Activated CD4-positive, alpha-beta T cell treated with anti-CD3 and anti-CD28 coated beads, Interleukin-2, Interleukin-4, amounts not matched to agents 100 ng/mL and 50 ng/mL, durations not matched to agents 16 hours and 8 hours (primary cell): ENCODE data around the gene CATSPERZ.
"Not testable (repeated sequence)": the region's sequence is repeated elsewhere in the genome, so short reads cannot be mapped to it uniquely, and the experiment has no call there.

Experiments
- DNase-seq: peaks from one replicate; pipeline ENCODE4 v3.0.0-alpha.2; 2020; ENCODE audit warnings: low spot score

Gene CATSPERZ

DNA sequence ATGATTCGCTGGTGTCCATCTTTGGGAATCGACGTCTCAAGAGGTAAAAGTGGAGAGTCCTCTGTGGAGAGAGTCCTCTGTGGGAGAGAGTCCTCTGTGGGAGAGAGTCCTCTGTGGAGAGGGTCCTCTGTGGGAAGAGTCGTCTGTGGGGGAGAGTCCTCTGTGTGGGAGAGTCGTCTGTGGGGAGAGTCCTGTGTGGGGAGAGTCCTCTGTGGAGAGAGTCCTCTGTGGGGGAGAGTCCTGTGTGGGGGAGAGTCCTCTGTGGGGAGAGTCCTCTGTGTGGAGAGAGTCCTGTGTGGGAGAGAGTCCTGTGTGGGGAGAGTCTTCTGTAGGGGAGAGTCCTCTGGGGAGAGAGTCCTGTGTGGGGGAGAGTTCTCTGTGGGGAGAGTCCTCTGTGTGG, 20.9 kb downstream of the CATSPERZ start:
- no peak for DNase-seq

DNA sequence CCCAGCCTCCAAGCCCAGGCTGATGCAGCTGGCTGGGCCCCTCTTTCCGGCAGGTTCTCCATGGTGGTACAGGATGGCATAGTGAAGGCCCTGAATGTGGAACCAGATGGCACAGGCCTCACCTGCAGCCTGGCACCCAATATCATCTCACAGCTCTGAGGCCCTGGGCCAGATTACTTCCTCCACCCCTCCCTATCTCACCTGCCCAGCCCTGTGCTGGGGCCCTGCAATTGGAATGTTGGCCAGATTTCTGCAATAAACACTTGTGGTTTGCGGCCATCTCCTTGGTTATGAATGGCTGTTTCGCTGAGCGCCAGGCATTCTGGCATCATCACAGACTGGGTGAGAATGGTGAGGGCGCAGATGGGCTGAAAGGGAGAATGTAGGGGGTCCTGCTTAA, 21.4 kb downstream of the CATSPERZ start:
- DNase-seq, result no peak

DNA sequence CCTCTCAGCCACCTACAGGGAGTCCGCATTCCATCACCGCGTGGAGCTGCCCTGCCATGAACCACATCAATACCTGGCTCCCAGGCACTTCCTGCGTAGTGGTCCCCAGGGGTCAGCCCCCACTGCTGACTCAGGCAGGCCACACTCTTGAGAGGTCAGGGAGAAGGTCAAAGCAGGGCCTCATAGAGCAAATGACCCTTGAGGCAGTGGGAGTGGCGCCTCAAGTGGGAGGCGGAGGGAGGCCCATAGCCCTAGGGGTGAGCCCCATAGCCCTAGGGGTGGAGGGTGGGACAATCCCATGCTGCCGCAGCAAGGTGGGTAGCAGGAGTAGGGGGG, 22.7 kb downstream of the CATSPERZ start:
- DNase-seq, result no peak

DNA sequence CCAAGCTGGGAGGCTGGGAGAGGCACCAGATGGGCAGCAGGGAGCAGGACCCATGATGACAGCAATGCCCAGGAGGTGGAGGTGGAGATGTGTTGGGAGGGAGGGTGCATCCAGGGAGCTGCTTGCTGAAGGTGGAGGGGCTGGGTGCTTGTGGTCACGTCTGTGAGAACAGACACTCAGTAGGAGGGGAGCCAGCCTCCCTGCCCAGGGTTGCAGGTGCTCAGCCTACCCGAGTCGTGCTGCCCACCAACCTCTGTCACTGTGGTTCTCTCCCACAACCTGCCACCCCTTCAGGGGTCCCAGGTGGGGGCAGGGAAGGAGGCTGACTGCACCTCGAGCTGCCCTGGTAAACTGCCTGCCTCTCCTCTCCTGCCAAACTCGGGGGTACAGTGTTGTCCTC, 23.2 kb downstream of the CATSPERZ start:
- no peak for DNase-seq

DNA sequence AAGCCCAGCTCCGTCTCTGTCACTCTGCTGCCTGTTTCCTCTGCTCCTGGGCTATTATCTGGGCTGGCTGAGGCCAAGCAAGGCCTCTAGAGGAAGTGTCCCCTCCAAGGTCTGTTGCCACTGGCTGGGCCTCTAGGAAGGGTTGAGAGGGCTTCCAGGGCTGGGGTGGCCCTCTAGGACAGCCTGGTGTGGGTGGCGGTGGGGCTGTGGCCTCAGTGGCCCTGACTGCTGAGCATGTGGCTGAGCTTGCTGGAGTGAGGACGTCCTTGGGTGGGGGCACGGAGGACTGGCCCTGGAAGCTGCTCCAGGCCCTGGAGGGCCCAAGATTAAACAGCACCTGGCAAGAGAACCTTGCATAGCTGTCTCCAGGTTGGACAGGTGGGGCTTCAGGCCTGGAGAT, 23.8 kb downstream of the CATSPERZ start:
- not testable (repeated sequence) for DNase-seq

DNA sequence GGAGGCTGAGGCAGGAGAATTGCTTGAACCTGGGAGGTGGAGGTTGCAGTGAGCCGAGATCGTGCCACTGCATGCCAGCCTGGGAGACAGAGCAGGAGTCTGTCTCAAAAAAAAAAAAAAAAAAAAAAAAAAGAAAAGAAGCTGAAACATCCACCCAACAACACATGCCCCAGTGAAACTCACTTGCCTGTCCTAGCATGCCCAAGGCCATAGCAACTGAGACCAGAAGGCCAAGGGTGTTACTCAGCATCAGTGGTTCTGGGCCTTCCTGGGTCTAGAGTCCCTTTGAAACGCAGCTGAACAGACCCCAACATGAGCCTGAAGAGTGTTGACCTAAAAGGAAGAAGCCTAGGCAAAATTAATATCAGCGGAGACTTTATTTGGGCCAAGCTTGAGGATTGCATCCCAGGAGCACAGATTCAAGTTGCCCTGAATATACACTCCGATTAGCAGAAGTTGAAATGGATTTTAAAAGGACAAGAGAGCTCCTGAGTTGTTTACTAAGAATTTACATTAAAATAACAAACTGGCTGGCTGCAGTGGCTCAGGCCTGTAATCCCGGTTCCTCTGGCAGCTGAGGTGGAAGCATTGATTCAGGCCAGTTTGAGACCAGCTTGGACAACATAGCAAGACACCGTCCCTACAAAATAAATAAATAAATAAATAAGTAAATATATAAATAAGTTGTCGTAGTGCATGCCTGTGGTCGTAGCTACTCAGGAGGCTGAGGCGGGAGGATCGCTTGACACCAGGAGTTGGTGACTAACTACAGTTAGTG, 24.7 kb downstream of the CATSPERZ start:
- no peak for DNase-seq

DNA sequence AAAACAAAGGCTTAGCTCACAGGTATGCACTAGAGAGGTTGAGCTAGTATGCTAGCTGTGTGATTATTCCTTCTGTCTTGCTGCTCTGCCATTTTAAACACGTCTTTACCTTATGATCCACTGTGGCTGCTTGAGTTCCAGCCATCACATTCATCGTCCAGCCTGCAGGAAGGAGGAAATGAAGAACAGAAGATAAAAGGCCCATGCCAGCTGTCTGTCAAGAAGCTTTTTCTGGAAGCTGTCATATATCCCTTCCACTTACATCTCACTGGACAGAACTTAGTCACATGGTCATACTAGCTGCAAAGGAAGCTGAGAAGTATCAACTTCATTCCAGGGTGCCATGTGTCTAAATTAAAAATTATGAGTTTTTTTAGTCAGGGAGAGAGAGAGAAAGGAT, 27.2 kb downstream of the CATSPERZ start:
- DNase-seq, result no peak

DNA sequence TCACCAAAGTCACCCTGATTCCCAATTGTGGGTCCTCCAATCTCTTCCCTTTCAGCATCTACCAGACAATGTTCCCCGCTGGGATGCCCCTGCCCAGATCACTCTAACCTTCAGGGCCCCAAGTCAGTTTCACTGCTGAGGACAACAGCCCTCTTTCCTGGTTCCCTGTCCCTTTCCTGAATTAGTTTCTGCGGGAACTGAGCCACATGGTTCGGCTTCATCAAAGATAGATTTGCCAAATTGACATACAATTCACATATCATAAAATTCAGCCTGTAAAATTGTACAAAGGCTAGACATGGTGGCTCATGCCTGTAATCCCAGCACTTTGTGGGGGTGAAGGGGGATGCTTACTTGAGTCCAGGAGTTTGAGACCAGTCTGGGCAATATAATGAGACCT, 27.8 kb downstream of the CATSPERZ start:
- DNase-seq, result no peak

DNA sequence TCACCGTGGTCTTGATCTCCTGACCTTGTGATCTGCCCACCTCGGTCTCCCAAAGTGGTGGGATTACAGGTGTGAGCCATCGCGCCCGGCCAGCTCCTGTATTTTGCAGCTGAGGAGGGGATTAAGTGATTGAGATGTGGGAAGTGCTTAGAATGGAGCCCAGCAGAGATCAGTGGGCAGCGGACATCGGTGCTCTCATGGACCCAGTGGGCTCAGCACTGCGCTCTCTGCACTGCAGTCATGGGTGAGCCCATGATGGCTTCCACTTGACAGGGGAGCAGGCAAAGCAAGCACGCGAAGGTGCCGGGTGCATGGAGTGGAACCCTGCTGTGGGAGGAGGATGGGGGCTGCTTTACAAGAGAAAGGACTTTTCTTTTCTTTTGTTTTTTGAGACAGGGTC, 30.7 kb downstream of the CATSPERZ start:
- no peak for DNase-seq

DNA sequence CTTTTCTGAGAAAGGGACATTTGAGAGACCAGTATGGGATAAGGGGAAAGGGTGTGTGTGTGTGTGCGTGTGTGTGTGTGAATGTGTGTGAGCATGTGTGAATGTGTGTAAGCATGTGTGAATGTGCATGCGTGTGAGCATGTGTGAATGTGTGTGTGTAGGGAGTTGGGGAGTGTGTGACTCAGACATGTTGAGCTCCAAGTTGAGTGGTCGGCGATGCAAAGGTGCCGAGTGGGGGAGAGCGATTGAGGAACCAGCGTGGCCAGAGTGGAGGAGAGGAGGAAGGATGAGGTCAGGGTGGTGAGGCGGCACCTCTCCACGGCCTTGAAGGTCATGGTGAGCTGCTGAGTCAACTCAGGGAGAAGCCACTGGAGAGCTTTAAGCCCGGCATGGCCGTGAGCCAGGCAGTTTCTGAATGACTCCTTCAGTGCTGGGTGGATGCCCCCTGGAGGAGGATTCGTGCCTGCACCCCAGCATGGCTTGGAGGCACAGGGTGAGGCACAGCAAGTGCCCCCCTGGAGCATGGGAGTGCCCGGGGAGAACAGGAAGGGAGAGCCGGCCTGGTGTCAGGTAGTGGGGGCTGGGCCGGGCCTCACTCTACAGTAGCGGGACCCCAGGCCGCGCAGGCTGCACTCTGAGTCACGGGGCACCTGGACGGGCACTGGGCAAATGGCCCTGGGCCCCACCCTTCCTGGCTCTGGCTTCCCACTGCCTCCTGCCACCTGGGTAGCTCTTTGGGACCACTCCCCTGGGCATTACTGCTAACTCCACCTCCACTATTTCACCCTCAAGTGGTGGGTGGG, 31.6 kb downstream of the CATSPERZ start:
- peak; percentile 92 for DNase-seq

DNA sequence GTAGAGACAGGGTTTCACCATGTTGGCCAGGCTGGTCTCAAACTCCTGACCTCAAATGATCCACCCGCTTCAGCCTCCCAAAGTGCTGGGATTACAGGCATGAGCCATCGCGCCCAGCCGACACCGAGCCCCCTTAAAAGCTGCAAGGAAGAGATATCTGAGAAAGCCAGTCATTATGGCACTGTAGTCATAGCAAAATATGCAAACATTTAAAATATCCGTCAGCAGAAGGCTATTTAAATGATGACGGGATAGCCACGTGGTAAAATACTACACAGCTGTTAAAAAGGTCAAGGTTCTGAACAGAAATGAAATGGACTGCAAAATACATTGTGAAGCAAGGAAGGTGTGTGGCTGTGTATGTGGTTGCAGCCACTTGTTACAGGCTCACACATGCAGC, 33.4 kb downstream of the CATSPERZ start:
- no peak for DNase-seq

DNA sequence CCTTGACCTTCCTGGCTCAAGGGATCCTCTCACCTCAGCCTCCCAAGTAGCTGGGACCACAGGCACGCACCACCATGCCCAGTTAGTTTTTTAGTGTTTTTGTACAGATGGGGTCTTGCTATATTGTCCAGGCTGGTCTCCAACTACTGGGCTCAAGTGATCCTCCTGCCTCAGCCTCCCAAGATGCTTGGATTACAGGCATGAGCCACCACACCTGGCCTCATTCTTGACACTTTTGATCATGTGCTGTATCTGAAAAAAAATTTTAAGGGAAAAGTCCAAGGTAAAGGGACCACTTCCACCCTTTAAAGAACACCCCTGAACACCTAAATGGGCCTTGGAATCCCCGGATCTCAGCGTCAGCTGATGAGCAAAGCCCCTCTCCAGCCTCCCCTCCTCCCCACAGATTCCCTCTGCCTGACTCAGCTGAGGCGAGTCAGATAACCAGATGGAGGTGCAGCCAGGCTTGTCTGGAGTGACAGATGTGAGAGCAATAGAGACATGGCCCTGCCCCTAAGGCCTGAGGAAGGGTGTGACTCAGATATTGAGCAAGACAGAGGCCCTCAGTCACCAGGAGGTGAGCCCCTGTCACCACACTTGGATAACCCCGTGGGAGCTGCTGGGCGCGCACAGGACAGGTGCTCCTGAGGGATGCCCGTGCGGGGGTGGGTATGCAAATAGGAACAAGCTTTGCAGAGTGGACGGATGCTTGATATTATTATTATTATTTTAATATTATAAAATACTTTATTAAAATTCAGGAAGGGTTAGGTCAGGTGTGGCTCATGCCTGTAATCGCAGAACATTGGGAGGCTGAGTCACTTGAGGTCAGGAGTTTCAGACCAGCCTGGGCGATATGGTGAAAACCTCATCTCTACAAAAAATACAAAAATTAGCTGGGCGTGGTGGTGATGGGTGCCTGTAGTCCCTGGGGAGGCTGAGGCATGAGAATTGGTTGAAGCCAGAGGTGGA, 34.9 kb downstream of the CATSPERZ start:
- peak; percentile 60 for DNase-seq

DNA sequence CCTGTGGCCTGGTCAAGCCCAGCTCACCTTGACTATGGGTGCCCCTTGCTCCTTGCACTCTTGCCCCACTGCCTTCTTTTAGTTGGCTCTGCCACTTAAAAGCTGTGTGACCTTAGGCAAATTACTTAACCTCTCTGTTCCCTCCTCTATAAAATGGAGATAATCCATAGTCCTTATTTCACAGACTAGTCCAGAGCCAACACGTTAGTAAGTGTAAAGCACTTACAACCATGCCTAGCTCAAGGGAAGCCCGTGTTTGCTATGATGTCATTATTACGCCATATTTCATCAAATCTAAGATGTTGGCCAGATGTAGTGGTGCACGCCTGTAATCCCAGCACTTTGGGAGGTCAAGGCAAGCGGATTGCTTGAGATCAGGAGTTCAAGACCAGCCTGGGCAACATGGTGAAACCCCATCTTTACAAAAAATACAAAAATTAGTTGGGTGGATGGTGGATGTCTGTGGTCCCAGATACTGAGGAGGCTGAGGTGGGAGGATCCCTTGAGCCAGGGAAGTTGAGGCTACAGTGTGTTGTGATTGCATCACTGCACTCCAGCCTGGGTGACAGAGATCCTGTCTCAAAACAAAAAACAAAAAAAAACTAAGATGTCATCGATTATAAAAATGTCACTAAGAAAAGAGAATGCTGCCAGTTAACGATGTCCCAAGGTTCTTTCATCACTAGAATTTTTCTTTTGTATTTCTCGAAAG, 37.5 kb downstream of the CATSPERZ start:
- DNase-seq, result no peak

DNA sequence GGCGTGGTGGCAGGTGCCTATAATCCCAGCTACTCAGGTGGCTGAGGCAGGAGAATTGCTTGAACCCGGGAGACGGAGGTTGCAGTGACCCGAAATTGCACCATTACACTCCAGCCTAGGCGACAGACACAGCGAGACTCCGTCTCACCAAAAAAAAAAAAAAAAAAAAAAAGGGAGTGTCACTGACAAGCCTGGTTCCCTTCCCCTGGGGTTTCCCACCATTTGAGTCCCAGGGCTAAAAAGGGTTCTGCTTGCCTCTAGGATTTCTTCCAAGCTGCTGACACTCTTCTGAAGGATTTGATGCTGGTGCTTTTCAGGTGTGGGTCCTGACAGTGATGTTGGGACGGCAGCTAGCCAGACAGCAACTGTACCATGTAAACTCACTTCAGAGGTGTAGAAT, 38.6 kb downstream of the CATSPERZ start:
- DNase-seq, result no peak

DNA sequence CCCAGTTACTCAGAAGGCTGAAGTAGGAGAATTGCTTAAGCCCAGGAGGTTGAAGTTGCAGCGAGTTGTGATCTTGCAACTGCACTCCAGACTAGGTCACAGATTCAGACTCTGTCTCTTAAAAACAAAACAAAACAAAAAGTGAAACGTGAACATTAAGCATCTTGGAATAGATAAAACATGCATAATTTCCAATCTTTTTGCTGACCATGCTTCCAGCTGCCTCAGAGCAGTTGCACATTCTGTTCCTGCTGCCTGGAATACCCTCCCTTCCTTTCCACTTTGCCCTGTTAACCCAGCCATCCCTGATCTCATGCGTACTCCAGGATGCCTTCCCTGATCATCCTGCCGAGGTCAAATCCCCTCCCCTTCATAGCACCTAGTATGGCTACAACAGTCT, 39.1 kb downstream of the CATSPERZ start:
- DNase-seq, result no peak

DNA sequence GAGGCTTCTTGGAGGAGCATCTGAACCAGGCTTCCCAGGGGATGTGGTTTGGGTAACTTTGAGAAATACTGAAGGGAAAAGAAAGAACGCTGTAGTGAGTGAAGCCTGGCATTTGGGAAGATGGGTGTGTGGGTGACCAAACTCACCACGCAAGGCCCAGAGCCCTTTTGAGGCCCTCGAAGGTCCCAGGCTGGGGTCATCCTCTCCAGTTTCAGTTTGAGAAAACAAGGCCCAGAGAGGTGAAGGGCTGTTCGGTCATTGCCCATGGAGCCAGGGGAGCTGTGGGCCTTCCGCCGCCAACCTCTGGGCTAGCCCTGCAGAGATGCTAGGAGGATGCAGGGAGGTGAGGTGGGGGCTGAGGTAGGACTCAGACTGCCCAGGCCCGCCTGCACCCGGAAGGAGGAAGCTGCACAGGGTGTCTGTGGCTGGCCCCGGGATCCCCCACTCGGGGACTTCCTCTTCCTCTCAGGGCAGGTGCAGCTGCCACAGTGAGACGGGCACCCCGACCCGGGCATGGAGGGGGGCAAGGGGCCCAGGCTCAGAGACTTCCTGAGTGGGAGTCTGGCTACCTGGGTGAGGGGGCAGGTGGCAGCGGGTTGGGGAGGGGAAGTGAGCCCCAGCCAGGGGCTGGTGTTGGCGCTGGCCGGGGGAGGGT, 39.7 kb downstream of the CATSPERZ start, which contains the start of gene CCDC88B:
TSS of gene CCDC88B (plus strand) at position 451 of the 655 bp plus-strand sequence. CDS start at position 514, 63 bp downstream.
- DNase-seq, result peak; percentile 88

DNA sequence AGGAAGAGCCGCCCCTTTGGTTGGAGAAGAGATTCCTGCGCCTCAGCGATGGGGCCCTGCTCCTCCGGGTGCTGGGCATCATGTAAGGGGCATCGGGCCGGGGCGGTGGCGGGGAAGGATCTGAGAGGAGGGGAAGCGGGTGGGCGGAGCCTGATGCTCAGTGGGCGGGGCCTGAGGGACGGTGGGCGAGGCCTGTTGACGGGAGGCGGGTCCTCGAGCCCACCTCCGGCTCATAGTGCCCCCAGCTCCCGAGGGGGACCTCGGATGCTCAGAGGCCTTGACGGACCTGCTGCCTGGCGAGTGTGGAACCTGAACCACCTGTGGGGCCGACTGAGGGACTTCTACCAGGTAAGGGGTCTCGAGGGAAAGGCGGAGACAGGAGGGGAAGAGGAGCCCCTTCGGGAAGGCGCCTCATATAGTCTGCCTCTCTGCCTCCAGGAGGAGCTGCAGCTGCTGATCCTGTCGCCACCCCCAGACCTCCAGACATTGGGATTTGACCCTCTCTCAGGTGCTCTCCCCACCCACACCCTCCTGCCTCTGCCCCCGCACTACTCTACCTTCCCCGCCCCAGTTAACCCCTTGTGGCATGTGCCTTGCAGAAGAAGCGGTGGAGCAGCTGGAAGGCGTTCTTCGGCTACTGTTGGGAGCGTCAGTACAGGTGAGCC, 40.6 kb downstream of the CATSPERZ start:
- peak; percentile 85 for DNase-seq

DNA sequence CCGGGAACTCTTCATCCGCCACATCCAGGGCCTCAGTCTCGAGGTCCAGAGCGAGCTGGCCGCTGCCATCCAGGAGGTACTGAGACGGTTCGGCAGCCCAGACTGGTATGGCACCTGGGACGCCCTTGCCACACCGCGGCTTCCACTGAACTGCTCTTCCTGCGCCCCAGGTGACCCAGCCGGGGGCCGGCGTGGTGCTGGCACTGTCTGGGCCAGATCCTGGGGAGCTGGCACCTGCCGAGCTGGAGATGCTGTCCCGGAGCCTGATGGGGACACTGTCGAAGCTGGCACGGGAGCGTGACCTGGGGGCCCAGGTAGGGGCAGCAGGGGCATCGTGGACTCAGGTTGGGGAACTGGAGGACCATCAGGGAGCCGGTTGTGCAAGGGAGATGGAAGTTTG, 41.3 kb downstream of the CATSPERZ start:
- DNase-seq, result no peak

DNA sequence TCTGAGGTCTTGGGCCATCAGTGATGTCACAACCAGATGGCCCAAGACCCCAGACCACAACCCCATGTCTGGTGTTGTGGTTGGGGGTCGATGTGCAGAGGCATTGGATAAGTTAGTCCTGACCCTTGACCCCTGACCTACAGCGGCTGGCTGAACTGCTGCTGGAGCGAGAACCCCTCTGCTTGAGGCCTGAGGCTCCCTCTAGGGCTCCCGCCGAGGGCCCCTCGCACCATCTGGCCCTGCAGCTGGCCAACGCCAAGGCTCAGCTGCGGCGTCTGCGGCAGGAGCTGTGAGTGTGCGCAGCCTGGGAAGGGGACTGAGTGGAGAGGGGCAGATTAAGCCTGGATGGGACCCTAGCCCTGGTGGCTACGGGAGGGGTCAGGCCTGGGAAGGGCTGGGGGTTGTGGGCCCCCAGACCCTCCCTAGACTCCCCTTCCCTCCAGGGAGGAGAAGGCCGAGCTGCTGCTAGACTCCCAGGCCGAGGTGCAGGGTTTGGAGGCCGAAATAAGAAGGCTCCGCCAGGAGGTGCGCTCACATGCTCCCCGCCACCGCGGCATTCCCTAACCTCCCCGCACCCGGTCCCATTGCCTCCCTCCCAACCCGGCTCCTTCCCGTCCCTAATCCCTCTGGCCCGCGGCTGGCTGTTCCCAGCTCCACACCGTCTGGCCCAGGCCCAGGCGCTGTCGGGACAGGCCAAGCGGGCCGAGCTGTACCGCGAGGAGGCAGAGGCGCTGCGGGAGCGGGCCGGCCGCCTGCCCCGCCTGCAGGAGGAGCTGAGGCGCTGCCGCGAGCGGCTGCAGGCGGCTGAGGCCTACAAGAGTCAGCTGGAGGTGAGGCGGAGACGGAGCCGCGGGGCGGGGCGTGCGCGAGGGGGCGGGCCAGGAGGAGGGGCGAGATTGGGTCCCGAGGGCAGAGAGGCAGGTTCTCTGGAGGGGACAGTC, 42.0 kb downstream of the CATSPERZ start:
- peak; percentile 92 for DNase-seq
